D721Med (cell line): ENCODE data around the gene TUBA1B.
"Not testable (repeated sequence)": the region's sequence is repeated elsewhere in the genome, so short reads cannot be mapped to it uniquely, and the experiment has no call there.

Experiments
- DNase-seq: peaks from one replicate; pipeline ENCODE4 v3.0.0; 2011; ENCODE audit warnings: low spot score; ENCODE audit not compliant: insufficient read length
- FAIRE-seq: peaks from 2 replicates; lab custom pipeline; 2011; peaks lifted over from hg19 to GRCh38; lab: Jason Lieb, UNC
- CTCF ChIP-seq: IDR thresholded peaks from 2 replicates; pipeline ENCODE4 v1.5.1; 2012; ENCODE audit warnings: mild to moderate bottlenecking, control low read depth; ENCODE audit not compliant: insufficient read depth; ENCODE audit errors: missing control alignments

Gene TUBA1B

GRCh38 chr12:49154221-49154620 lies 23.0 kb upstream of the TUBA1B start:
- TF ChIP-seq CTCF: no peak
- FAIRE-seq: no peak
- no peak for DNase-seq

GRCh38 chr12:49147384-49147783 lies 16.2 kb upstream of the TUBA1B start:
- DNase-seq: no peak
- TF ChIP-seq CTCF: no peak
- FAIRE-seq: no peak

- no peak for DNase-seq
- no peak for TF ChIP-seq CTCF
- FAIRE-seq: no peak
Measured at GRCh38 chr12:49146406-49146805, 15.2 kb upstream of the TUBA1B start.

GRCh38 chr12:49144384-49144783 lies 13.2 kb upstream of the TUBA1B start:
- DNase-seq (no peak), FAIRE-seq (no peak)
- TF ChIP-seq CTCF: no peak

- no peak for FAIRE-seq
- no peak for DNase-seq
- no peak for TF ChIP-seq CTCF
Measured at GRCh38 chr12:49138999-49139398, 7.8 kb upstream of the TUBA1B start.

- FAIRE-seq: no peak
- DNase-seq: no peak
- TF ChIP-seq CTCF: no peak
Measured at GRCh38 chr12:49138587-49138986, 7.4 kb upstream of the TUBA1B start.

GRCh38 chr12:49137476-49137875 lies 6.3 kb upstream of the TUBA1B start:
- FAIRE-seq (no peak), DNase-seq (no peak)
- no peak for TF ChIP-seq CTCF

GRCh38 chr12:49136997-49137396 lies 5.8 kb upstream of the TUBA1B start:
- FAIRE-seq: not testable (repeated sequence)

More at GRCh38 chr12:49136997-49137396, 5.8 kb upstream of the TUBA1B start:
- not testable (repeated sequence) for DNase-seq
